Fibroblast of lung (primary cell): ENCODE results near the gene MRGPRE. TPM values are rescaled to one million over a fixed set of nuclear protein-coding genes. Genes with fewer than 3 reads are reported as not detected.

ENCODE experiments used
- DNase-seq, 2 donors: peaks; one replicate each; pipeline versions ENCODE4 v3.0.0 to v3.0.0-alpha.2; 2010; ENCODE audit warnings: low read depth in 2 of 2
- H2AFZ ChIP-seq: 2 replicates; pipeline ENCODE4 v1.5.1; 2012; ENCODE audit warnings: low read length, control low read depth, inconsistent platforms
- H3K27ac ChIP-seq: 2 replicates; pipeline ENCODE4 v1.5.1; 2011; ENCODE audit warnings: low read length, control low read depth; ENCODE audit not compliant: insufficient read depth
- H3K27me3 ChIP-seq: 2 replicates; pipeline ENCODE4 v1.5.1; 2011; ENCODE audit warnings: mild to moderate bottlenecking, low read length; ENCODE audit not compliant: control insufficient read depth, insufficient read depth
- H3K36me3 ChIP-seq: 2 replicates; pipeline ENCODE4 v1.5.1; 2011; ENCODE audit warnings: low read length; ENCODE audit not compliant: control insufficient read depth, insufficient read depth
- H3K4me1 ChIP-seq: 2 replicates; pipeline ENCODE4 v1.5.1; 2011; ENCODE audit warnings: low read length; ENCODE audit not compliant: control insufficient read depth, insufficient read depth; ENCODE audit errors: extremely low read depth
- H3K4me2 ChIP-seq: 2 replicates; pipeline ENCODE4 v1.5.1; 2011; ENCODE audit warnings: low read length, control low read depth; ENCODE audit not compliant: insufficient read depth; ENCODE audit errors: extremely low read depth
- H3K4me3 ChIP-seq, 4 experiments: fragments of 200-600 bp in 1 of 4; sonication (generic) in 1 of 4; replicated peaks in 1 of 4; 2 replicates each; pipeline ENCODE4 v1.5.1; 2011 to 2016; ENCODE audit warnings: low read length in 4 of 4, low read depth in 3 of 4, mild to moderate bottlenecking in 3 of 4, control low read depth in 2 of 4, inconsistent platforms in 1 of 4, mixed read lengths in 1 of 4; ENCODE audit not compliant: insufficient read depth in 1 of 4; ENCODE audit errors: control extremely low read depth in 1 of 4
- H3K79me2 ChIP-seq: 2 replicates; pipeline ENCODE4 v1.5.1; 2012; ENCODE audit warnings: mild to moderate bottlenecking, low read length, inconsistent platforms; ENCODE audit not compliant: control insufficient read depth, insufficient read depth
- H3K9ac ChIP-seq: 2 replicates; pipeline ENCODE4 v1.5.1; 2011; ENCODE audit warnings: mild to moderate bottlenecking, low read length, control low read depth; ENCODE audit not compliant: insufficient read depth
- H3K9me3 ChIP-seq: 2 replicates; pipeline ENCODE4 v1.5.1; 2012; ENCODE audit warnings: low read depth, low read length; ENCODE audit not compliant: control insufficient read depth, insufficient read depth
- H4K20me1 ChIP-seq: 2 replicates; pipeline ENCODE4 v1.5.1; 2011; ENCODE audit warnings: low read length; ENCODE audit not compliant: control insufficient read depth, insufficient read depth; ENCODE audit errors: extremely low read depth
- EZH2 ChIP-seq: IDR thresholded peaks from 2 replicates; pipeline ENCODE4 v1.5.1; 2012; ENCODE audit warnings: low read length, control low read depth, mild to moderate bottlenecking; ENCODE audit errors: missing control alignments
- polyA plus RNA-seq, 2 donors: library from polyadenylated mRNA; depleted of rRNA in 1 of 2; stranded (reverse) in 1 of 2; unstranded in 1 of 2; fragments of >200 nt; gene quantifications; 2 replicates each; pipeline ENCODE4 v1.2.1, GENCODE V29; 2011 to 2012; ENCODE audit warnings: missing spikeins in 1 of 2
- total RNA-seq: library from RNA; depleted of rRNA; stranded (reverse); fragments of >200 nt; gene quantifications from 2 replicates; pipeline ENCODE4 v1.2.1, GENCODE V29; 2014
- TF ChIP-seq, protein P1 (sequence below), 2 donors: IDR thresholded peaks in 1 of 2; conservative IDR thresholded peaks in 1 of 2; 1 replicate in 1 of 2; 2 replicates in 1 of 2; pipeline ENCODE4 v1.5.1; 2011 to 2012; ENCODE audit warnings: low read length in 2 of 2, control low read depth in 1 of 2, inconsistent platforms in 1 of 2, low read depth in 1 of 2, mild to moderate bottlenecking in 1 of 2

The MRGPRE gene
- total and polyA plus RNA-seq, 2 donors (not counting 1 experiment from before 2014, with no cell fraction given), result 0.17 TPM; not detected in 1

DNA sequence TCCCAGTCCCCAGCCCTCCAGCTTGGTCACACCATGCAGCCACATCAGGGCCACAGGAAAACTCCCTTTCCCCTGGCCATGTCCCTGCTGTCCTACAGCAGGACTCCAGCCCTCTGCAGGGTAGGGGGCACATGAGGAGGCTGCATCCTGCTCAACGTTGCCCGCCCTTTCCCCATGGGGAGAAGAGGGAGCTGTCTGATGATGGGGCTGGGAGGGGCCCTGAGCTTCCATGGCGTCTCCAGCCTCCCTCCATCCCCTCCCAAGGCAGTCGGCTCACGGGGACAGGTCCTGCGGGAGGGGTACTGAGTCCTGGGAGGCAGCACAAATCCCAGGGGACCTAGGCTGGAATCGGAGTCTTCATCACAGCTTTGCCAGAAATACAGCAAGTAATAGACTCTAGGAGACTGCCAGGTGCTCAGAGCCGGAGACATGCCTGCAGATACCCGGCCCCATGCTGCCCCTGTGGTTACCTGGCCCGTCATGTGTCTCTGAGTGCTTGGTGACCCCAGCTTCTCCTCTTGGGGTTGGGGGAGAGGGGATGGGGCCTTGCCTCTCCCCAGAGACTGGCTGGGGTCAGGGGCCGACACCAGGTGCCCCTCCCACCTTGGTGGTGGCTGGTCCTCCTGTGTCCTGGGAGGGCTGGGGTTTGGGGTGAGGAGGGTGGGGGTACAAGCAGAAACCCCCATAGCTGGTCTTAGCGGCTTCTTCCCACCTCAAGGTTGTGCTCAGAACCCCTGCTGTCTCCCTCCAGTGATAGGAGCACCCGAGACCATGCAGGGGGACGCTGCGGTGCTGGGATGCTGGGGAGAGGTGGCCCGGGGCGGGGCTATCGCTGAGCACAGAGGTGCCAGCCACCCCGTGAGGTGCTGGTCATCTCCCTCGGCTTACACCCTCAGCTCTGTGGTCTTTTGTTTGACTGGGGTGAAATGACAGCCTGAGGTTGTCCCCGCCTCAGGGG lies 2.3 kb downstream of the MRGPRE start:
- Histone ChIP-seq H4K20me1 (no peaks in the 10 kb centered on the region), H3K4me2 (no peak overlapping the region), H3K4me1 (no peaks in the 10 kb centered on the region), H3K27me3 (peaks cover 6% of the 10 kb centered on the region), H3K79me2 (no peaks in the 10 kb centered on the region), H3K9me3 (no peaks in the 10 kb centered on the region), H3K27ac (no peak overlapping the region), H2AFZ (no peak overlapping the region), H3K9ac (no peak overlapping the region), H3K4me3 (no peak overlapping the region), H3K36me3 (no peaks in the 10 kb centered on the region)
- TF ChIP-seq EZH2, result no peak
- TF ChIP-seq, protein P1, sequence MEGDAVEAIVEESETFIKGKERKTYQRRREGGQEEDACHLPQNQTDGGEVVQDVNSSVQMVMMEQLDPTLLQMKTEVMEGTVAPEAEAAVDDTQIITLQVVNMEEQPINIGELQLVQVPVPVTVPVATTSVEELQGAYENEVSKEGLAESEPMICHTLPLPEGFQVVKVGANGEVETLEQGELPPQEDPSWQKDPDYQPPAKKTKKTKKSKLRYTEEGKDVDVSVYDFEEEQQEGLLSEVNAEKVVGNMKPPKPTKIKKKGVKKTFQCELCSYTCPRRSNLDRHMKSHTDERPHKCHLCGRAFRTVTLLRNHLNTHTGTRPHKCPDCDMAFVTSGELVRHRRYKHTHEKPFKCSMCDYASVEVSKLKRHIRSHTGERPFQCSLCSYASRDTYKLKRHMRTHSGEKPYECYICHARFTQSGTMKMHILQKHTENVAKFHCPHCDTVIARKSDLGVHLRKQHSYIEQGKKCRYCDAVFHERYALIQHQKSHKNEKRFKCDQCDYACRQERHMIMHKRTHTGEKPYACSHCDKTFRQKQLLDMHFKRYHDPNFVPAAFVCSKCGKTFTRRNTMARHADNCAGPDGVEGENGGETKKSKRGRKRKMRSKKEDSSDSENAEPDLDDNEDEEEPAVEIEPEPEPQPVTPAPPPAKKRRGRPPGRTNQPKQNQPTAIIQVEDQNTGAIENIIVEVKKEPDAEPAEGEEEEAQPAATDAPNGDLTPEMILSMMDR (conservative IDR thresholded peaks at IDR 0.05 in 1 of 2, IDR thresholded peaks at IDR 0.05 in 1 of 2; ENCODE audit: low read depth in 1 of 2, low read length in 2 of 2), result no peak
- no peak for DNase-seq

DNA sequence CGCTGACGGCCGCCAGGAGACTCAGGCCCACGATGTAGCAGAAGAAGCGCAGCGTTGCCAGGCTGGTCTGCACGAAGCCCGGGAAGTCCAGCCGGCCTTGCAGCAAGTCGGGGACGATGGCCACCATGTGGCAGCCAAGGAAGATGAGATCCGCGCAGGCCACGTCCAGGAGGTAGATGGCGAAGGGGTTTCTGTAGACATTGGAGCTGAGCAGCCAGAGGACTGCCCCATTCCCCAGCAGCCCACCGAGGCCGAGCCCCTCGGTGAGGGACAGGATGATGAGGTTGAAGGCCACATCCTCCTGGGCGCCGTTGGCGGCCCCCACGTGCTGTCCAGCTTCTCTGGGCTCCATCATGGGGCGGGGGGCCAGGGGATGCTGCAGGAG lies 3.8 kb downstream of the MRGPRE start:
- Histone ChIP-seq H3K4me1 (no peaks in the 10 kb centered on the region), H3K4me3 (no peak overlapping the region), H3K79me2 (no peaks in the 10 kb centered on the region), H2AFZ (no peak overlapping the region), H3K9ac (no peak overlapping the region), H3K27me3 (peaks cover 6% of the 10 kb centered on the region), H3K27ac (no peak overlapping the region), H3K9me3 (no peaks in the 10 kb centered on the region), H3K36me3 (no peaks in the 10 kb centered on the region), H3K4me2 (no peak overlapping the region), H4K20me1 (no peaks in the 10 kb centered on the region)
- no peak for DNase-seq
- TF ChIP-seq, protein P1 (conservative IDR thresholded peaks at IDR 0.05 in 1 of 2, IDR thresholded peaks at IDR 0.05 in 1 of 2; ENCODE audit: low read depth in 1 of 2, low read length in 2 of 2), result no peak
- TF ChIP-seq EZH2, result no peak

DNA sequence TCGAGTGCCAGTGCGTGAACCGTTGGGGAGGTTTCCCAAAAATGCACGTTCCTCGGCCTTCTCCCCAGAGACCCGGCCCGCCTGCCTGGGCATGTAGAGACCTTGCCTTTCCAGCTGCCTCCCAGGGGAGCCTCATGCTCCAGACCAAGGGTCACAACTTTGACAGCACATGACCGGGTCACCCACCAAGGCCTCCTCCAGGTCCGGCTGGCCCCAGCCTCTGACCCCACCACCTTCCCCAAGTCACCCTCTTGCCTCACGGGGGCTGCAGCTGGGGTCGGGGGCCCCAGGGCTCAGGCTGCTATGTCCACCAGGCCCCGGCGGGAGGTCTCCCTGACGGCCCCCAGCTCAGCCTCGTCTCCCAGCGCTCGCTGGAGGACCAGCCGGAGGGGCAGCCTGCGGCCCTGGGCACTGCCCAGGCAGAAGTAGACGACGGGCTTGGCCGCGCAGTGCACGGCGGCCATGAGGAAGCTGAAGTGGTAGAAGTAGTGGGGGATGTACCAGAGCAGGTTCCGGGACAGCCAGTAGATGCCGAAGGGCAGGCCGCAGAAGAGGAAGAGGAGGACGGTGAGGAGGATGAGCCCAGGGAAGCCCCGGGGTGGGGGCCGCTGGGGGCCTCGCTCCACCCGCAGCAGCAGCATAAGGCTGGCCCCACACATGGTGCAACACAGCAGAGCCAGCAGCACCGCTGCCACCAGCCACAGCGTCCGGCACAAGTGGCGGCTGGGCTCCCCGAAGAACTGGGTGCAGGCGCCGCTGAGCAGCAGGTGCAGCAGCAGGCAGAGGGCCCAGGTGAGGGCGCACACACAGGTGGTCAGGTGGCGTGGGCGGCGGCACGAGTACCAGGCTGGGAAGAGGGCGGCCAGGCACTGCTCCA lies 4.4 kb downstream of the MRGPRE start:
- DNase-seq, result no peak
- no peak overlapping the region for H3K27ac ChIP-seq
- no peak overlapping the region for H3K9ac ChIP-seq
- H3K4me1 ChIP-seq, result no peaks in the 10 kb centered on the region
- H3K9me3 ChIP-seq, result no peaks in the 10 kb centered on the region
- peaks cover 4% of the 10 kb centered on the region for H3K27me3 ChIP-seq
- no peaks in the 10 kb centered on the region for H4K20me1 ChIP-seq
- no peak overlapping the region for H3K4me2 ChIP-seq
- no peaks in the 10 kb centered on the region for H3K79me2 ChIP-seq
- no peaks in the 10 kb centered on the region for H3K36me3 ChIP-seq
- TF ChIP-seq, protein P1 (conservative IDR thresholded peaks at IDR 0.05 in 1 of 2, IDR thresholded peaks at IDR 0.05 in 1 of 2; ENCODE audit: low read depth in 1 of 2, low read length in 2 of 2), result no peak
- no peak for TF ChIP-seq EZH2
- no peak overlapping the region for H3K4me3 ChIP-seq
- H2AFZ ChIP-seq, result no peak overlapping the region
